HL-60 (cell line): ENCODE data around the gene PCSK9.
A peak's percentile ranks its signal among the peaks of the same experiment; 100 is the strongest.

Experiments used
- CTCF ChIP-seq: IDR thresholded peaks from one replicate; pipeline ENCODE4 v1.5.1; 2011; ENCODE audit warnings: low read length, control low read depth, inconsistent platforms; ENCODE audit not compliant: insufficient read depth
- GABPA ChIP-seq: IDR thresholded peaks from 2 replicates; pipeline ENCODE4 v1.6.1; 2012; ENCODE audit warnings: low read depth
- POLR2AphosphoS5 ChIP-seq: IDR thresholded peaks from 2 replicates; pipeline ENCODE4 v1.6.1; 2012; ENCODE audit warnings: low read depth
- REST ChIP-seq: IDR thresholded peaks from 2 replicates; pipeline ENCODE4 v1.6.1; 2012; ENCODE audit warnings: low read depth; ENCODE audit not compliant: insufficient replicate concordance
- SPI1 ChIP-seq: IDR thresholded peaks from 2 replicates; pipeline ENCODE4 v1.6.1; 2012; ENCODE audit warnings: low read depth, mild to moderate bottlenecking, borderline replicate concordance

GRCh38 chr1:55071477-55071876, 32.1 kb downstream of the PCSK9 start:
- TF ChIP-seq CTCF, result peak; percentile 40
- no peak for TF ChIP-seq REST
- TF ChIP-seq SPI1, result no peak
- no peak for TF ChIP-seq POLR2AphosphoS5
- no peak for TF ChIP-seq GABPA
